Gastroesophageal sphincter (tissue), 4 donors: ENCODE data around the gene WFIKKN2. TPM values are rescaled to one million over a fixed set of nuclear protein-coding genes. Genes with fewer than 3 reads are reported as not detected.

Experiments
- ATAC-seq: fragments of 150-250 bp; one replicate; pipeline ENCODE4 v1.9.1; 2016; ENCODE audit warnings: mild to moderate bottlenecking, moderate library complexity
- H3K27ac ChIP-seq, 4 donors: fragments of 200-600 bp; sonication (generic) in 3 of 4; 1 replicate in 3 of 4; 2 replicates in 1 of 4; pipeline ENCODE4 v1.5.1; 2016 to 2019
- H3K27me3 ChIP-seq: fragments of 200-600 bp; sonication (generic); one replicate; pipeline ENCODE4 v1.5.1; 2019
- H3K36me3 ChIP-seq, 2 donors: fragments of 200-600 bp; sonication (generic); one replicate each; pipeline ENCODE4 v1.5.1; 2019; ENCODE audit warnings: control low read depth in 1 of 2
- H3K4me1 ChIP-seq, 3 donors: fragments of 200-600 bp; sonication (generic); 1 replicate in 2 of 3; 2 replicates in 1 of 3; pipeline ENCODE4 v1.5.1; 2016 to 2019; ENCODE audit warnings: control low read depth in 2 of 3
- H3K4me3 ChIP-seq, 2 donors: fragments of 200-600 bp; sonication (generic); one replicate each; pipeline ENCODE4 v1.5.1; 2019; ENCODE audit warnings: mild to moderate bottlenecking in 1 of 2, moderate library complexity in 1 of 2
- H3K9me3 ChIP-seq, 3 donors: fragments of 200-600 bp; sonication (generic); one replicate each; pipeline ENCODE4 v1.5.1; 2017 to 2019; ENCODE audit warnings: control low read depth in 2 of 3
- EP300 ChIP-seq: sonication (generic); formaldehyde crosslinking; IDR thresholded peaks from one replicate; pipeline ENCODE4 v1.6.1; 2017; ENCODE audit warnings: antibody characterized with exemption, mild to moderate bottlenecking
- POLR2A ChIP-seq, 2 donors: fragments of 450-650 bp; IDR thresholded peaks; one replicate each; pipeline ENCODE4 v1.6.1; 2017; ENCODE audit warnings: antibody characterized with exemption in 2 of 2, mild to moderate bottlenecking in 2 of 2, moderate library complexity in 1 of 2
- POLR2AphosphoS5 ChIP-seq: sonication (generic); formaldehyde crosslinking; IDR thresholded peaks from one replicate; pipeline ENCODE4 v1.6.1; 2017; ENCODE audit warnings: antibody characterized with exemption
- WGBS, 2 donors: methylation state at CpG; one replicate each; pipeline ENCODE4 v1.1.5; 2018; ENCODE audit warnings: low coverage in 1 of 2; 5-methylcytosine and 5-hydroxymethylcytosine counted together
- total RNA-seq, 4 donors: library from RNA; depleted of rRNA; stranded (reverse); fragments of >200 nt; gene quantifications; one replicate each; pipeline ENCODE4 v1.1.0, GENCODE V29; 2016
- TF ChIP-seq, protein P1 (sequence below), 4 experiments: fragments of 200-600 bp in 2 of 4; fragments of 450-650 bp in 2 of 4; sonication (generic) in 1 of 4; IDR thresholded peaks; one replicate each; pipeline ENCODE4 v1.5.1; 2017 to 2019; ENCODE audit warnings: antibody characterized with exemption in 4 of 4, mild to moderate bottlenecking in 2 of 4, moderate library complexity in 2 of 4

The WFIKKN2 gene
- total RNA-seq, 4 donors from 2014 or later, result 0.16 to 0.69 (median 0.36) TPM

DNA sequence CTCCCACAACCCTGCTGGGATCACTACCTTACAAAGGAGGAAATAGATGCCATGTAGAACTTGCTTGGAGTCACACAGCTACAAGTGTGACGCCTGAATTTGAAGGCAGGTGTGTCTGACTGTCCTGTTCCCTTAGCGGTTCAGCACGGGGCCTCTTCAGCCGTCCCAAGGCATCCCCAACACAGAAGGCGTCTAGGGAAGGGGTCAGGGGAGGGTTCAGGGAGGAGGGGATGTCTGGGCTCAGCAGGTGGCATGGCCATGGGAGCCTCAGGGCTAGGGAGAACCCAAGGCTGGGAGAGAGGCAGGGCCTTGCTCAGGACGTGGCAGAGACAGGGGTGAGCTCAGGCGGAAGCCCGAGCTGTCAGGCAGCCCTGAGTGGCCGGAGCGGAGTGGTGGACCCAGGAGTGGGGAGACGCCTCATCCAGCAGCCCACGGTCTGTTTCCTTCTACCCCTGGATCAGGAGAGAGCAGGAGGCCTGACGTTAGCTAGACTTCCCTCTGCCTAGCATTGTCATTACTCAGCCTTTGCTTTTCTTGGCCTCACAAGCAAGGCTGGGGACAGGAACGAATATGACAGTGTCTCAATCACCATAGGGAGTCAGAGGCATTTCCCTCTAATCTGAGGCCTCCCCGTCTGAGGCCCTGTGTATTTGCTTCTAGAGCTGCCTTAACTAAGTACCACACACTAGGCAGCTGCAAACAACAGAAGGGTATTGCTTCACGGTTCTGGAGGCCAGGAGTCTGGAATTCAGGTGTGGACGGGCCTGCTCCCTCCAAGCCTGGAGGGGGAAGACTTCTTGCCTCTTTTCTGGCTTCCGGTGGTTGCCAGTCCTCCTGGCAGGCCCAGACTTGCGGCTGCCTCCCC lies 36.7 kb upstream of the WFIKKN2 start:
- no peak for ATAC-seq
- peaks cover 0 to 6% (median 0%) of the 10 kb centered on the region in 3 donors for H3K4me1 ChIP-seq
- TF ChIP-seq POLR2A (IDR thresholded peaks at IDR 0.05), result no peak
- TF ChIP-seq EP300, result no peak
- no peak for TF ChIP-seq POLR2AphosphoS5
- TF ChIP-seq, protein P1, sequence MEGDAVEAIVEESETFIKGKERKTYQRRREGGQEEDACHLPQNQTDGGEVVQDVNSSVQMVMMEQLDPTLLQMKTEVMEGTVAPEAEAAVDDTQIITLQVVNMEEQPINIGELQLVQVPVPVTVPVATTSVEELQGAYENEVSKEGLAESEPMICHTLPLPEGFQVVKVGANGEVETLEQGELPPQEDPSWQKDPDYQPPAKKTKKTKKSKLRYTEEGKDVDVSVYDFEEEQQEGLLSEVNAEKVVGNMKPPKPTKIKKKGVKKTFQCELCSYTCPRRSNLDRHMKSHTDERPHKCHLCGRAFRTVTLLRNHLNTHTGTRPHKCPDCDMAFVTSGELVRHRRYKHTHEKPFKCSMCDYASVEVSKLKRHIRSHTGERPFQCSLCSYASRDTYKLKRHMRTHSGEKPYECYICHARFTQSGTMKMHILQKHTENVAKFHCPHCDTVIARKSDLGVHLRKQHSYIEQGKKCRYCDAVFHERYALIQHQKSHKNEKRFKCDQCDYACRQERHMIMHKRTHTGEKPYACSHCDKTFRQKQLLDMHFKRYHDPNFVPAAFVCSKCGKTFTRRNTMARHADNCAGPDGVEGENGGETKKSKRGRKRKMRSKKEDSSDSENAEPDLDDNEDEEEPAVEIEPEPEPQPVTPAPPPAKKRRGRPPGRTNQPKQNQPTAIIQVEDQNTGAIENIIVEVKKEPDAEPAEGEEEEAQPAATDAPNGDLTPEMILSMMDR (IDR thresholded peaks at IDR 0.05), result no peak
- no peaks in the 10 kb centered on the region for H3K27me3 ChIP-seq
- H3K4me3 ChIP-seq, result no peak overlapping the region
- no peaks in the 10 kb centered on the region for H3K36me3 ChIP-seq
- WGBS, 2 donors, result 81 to 89% methylated on average over 3 to 4 of the region's 19 CpGs
- H3K9me3 ChIP-seq, result no peaks in the 10 kb centered on the region
- no peak overlapping the region for H3K27ac ChIP-seq

DNA sequence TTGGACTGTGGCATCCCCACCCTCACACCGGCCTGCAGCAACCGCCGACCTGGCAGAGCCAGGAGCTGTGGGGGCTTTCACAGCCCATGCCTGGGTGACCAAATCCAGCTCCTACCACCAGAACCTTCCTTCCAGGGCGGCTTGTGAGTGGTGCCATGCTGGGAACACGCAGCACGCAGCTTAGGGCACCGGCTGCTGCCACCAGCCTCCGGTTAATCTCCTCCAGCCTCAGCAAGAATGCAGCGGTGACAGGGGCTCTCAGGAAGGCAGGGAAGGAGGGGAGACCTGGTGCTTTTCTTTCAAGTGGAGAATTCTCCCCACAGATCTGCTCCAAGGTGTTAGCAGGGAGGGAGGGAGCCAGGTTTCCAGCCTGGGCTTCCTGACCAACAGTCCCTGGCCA lies 35.8 kb upstream of the WFIKKN2 start:
- H3K4me1 ChIP-seq, result peaks cover 0 to 6% (median 0%) of the 10 kb centered on the region in 3 donors
- H3K27ac ChIP-seq, result no peak overlapping the region
- no peaks in the 10 kb centered on the region for H3K36me3 ChIP-seq
- no peak overlapping the region for H3K4me3 ChIP-seq
- H3K9me3 ChIP-seq, result no peaks in the 10 kb centered on the region
- 79% methylated on average over 2 of the region's 9 CpGs; no CpG with 5 or more reads in 1 of the 2 donors for WGBS, 2 donors
- no peak for ATAC-seq
- no peaks in the 10 kb centered on the region for H3K27me3 ChIP-seq
- TF ChIP-seq, protein P1 (IDR thresholded peaks at IDR 0.05), result no peak
- TF ChIP-seq POLR2AphosphoS5 (no peak), POLR2A (IDR thresholded peaks at IDR 0.05) (no peak), EP300 (no peak)

- TF ChIP-seq POLR2AphosphoS5 (no peak), EP300 (no peak), POLR2A (IDR thresholded peaks at IDR 0.05) (no peak)
- TF ChIP-seq, protein P1 (IDR thresholded peaks at IDR 0.05), result no peak
- ATAC-seq, result no peak
These were observed 35.1 kb upstream of the WFIKKN2 start for GRCh38 chr17:50800196-50800700.

DNA sequence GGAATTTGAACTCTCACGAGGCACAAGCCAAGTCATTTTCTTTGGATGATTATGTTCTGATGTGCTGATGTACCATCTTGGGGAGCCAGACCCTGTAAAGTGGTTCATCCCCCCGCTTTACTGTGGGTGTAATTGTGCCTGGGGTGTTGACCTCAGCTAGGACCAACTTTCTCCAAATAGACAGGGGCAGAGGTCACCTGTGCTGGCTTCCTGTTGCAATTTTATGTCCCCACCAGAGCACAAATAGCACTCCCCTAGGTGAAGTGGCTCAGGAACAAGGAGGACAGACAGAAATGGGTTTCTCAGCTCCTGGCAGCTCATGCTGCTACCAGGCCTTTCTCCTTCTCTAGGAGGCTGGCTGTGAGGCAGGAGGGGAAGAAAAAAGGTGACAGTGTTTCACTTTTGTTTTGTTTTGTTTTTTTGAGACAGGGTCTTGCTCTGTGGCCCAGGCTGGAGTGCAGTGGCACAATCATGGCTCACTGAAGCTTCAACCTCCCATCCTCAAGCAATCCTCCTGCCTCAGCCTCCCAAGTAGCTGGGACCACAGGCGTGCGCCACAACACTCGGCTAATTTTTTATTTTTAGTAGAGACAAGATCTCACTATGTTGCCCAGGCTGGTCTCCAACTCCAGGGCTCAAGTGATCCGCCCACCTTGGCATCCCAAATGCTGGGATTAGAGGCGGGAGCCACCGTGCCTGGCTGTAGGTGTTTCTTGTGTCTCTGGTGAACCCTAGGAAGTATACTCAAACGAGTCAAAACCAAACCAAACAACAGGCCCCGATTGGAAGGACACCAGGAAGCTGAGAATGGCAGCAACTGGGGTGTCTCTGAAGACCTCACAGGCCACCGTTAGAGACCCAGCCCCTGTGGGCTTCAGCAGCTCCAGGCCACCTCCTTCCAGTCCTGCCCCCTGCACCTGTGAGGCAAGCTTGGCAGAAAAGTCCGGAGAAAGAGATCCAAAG lies 32.5 kb upstream of the WFIKKN2 start:
- H3K9me3 ChIP-seq, result no peaks in the 10 kb centered on the region
- H3K27ac ChIP-seq, result no peak overlapping the region
- H3K36me3 ChIP-seq, result no peaks in the 10 kb centered on the region
- H3K4me3 ChIP-seq, result no peak overlapping the region
- TF ChIP-seq POLR2AphosphoS5 (no peak), EP300 (no peak), POLR2A (IDR thresholded peaks at IDR 0.05) (no peak)
- TF ChIP-seq, protein P1 (IDR thresholded peaks at IDR 0.05), result no peak
- WGBS, 2 donors, result 86% methylated on average over 8 of the region's 12 CpGs; no CpG with 5 or more reads in 1 of the 2 donors
- H3K4me1 ChIP-seq, result no peaks in the 10 kb centered on the region
- ATAC-seq, result no peak
- H3K27me3 ChIP-seq, result no peaks in the 10 kb centered on the region

More at GRCh38 chr17:50800196-50800700, 35.1 kb upstream of the WFIKKN2 start:
- WGBS, 2 donors, result 88 to 96% methylated on average over 8 to 10 of the region's 12 CpGs
- H3K36me3 ChIP-seq, result no peaks in the 10 kb centered on the region
- H3K4me3 ChIP-seq, result no peak overlapping the region
- H3K4me1 ChIP-seq, result peaks cover 0 to 6% (median 0%) of the 10 kb centered on the region in 3 donors
- no peak overlapping the region for H3K27ac ChIP-seq
- no peaks in the 10 kb centered on the region for H3K9me3 ChIP-seq
- H3K27me3 ChIP-seq, result no peaks in the 10 kb centered on the region
